Fibroblast of mammary gland (primary cell): ENCODE measurements around the gene FRMPD4.

ENCODE experiments used
- DNase-seq: peaks from one replicate; pipeline ENCODE4 v3.0.0-alpha.2; 2010; ENCODE audit warnings: low read depth
- H3K4me3 ChIP-seq: 2 replicates; pipeline ENCODE4 v1.5.1; 2011; ENCODE audit warnings: low read depth, mild to moderate bottlenecking, low read length, moderate library complexity; ENCODE audit not compliant: control insufficient read depth
- TF ChIP-seq, protein P1 (sequence below): conservative IDR thresholded peaks from 2 replicates; pipeline ENCODE4 v1.5.1; 2011; ENCODE audit warnings: low read depth, low read length, inconsistent platforms; ENCODE audit not compliant: control insufficient read depth, insufficient read depth

The FRMPD4 gene

DNA sequence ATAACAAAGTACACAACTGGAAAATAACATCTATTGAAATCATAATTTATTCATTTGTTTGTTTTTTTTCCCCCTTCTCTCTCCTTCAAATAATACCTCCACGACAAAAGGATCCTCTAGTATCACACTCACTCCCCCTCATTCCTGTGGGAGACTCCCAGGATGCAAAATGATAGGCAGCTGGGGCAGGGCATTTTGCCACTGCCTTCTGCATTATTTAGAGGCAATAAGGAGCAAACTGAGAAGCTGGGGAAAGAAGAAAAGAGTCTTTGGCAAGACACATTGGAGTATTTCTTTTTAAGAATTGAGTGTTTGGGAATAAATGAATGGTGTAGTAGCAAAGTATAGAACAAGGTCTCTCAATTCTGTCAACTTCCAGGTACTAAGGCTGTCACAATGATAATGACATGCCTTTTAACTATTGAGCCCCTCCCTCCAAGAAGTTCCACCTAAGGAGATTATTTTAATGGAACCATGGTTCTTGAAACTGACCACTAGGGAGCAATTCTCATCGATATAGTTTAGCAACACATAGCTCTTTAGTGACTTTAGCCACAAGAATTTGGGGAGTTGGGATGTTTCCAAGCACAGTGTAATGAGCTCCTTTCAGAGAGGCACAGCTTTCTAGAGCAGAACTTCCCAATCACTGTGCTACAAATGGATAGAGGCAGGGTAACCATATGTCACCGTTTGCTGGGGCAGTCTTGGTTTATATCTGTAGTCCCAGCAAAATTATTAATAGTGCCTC lies 303.3 kb downstream of the FRMPD4 start:
- TF ChIP-seq, protein P1, sequence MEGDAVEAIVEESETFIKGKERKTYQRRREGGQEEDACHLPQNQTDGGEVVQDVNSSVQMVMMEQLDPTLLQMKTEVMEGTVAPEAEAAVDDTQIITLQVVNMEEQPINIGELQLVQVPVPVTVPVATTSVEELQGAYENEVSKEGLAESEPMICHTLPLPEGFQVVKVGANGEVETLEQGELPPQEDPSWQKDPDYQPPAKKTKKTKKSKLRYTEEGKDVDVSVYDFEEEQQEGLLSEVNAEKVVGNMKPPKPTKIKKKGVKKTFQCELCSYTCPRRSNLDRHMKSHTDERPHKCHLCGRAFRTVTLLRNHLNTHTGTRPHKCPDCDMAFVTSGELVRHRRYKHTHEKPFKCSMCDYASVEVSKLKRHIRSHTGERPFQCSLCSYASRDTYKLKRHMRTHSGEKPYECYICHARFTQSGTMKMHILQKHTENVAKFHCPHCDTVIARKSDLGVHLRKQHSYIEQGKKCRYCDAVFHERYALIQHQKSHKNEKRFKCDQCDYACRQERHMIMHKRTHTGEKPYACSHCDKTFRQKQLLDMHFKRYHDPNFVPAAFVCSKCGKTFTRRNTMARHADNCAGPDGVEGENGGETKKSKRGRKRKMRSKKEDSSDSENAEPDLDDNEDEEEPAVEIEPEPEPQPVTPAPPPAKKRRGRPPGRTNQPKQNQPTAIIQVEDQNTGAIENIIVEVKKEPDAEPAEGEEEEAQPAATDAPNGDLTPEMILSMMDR = peak; percentile 32
- peak; percentile 90 for DNase-seq
- H3K4me3 ChIP-seq = no peak overlapping the region

DNA sequence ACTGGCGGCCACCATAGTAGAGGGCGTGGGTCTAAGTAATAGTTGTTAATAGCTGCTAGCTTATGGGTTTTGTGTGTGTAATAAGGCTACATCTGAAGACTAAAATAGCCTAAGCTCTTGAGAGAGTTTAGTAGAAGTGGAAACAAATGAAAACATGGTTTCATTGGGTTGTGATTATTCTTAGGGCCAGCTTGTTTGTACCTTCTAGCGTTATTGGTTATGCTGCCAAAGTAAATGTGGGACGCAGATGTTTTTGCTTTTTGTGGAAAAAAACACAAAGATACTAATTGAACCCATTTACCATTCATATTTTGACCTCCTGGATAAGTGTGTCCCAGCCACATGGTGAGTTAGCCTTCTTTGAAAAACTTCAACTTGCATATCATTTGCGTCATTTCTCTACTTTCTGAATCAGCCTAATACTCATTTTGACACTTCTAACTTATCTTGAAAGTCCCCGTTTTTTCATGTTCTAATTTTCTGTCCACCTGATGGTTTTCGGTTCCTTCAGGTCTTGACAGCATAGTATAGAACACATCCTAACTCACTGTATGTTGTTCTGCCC lies 305.3 kb downstream of the FRMPD4 start:
- no peak for DNase-seq
- H3K4me3 ChIP-seq = no peak overlapping the region
- TF ChIP-seq, protein P1 = no peak

DNA sequence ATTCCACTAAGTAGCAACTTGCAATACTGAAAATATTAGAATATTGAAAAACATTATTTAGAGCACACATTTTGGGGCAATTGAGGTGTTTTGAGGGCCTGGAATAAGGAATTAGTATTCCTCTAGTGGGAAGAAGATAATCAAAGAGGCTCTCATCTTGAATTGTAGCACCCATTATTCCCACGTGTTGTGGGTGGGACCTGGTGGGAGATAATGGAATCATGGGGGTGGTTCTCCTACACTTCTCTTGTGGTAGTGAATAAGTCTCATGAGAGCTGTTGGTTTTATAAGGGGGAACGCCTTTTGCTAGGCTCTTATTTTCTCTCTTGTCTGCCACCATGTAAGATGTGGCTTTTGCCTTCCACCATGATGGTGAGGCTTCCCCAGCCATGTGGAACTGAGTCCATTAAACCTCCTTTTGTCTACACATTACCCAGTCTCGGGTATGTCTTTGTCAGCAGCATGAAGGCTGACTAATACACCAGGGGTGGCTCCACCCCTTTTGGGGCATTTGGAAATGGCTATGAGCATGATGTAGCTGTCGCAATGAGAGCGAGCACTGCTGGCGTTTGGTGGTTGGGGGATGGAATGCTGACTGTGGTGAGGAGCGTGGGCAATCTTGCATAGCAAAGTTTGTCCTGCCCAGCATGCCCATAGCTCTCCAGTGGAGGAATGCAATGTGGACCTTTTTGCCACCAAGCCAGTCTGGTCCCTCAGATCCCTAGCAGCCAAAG lies 308.2 kb downstream of the FRMPD4 start:
- peak; percentile 81 for DNase-seq
- TF ChIP-seq, protein P1 = no peak

DNA sequence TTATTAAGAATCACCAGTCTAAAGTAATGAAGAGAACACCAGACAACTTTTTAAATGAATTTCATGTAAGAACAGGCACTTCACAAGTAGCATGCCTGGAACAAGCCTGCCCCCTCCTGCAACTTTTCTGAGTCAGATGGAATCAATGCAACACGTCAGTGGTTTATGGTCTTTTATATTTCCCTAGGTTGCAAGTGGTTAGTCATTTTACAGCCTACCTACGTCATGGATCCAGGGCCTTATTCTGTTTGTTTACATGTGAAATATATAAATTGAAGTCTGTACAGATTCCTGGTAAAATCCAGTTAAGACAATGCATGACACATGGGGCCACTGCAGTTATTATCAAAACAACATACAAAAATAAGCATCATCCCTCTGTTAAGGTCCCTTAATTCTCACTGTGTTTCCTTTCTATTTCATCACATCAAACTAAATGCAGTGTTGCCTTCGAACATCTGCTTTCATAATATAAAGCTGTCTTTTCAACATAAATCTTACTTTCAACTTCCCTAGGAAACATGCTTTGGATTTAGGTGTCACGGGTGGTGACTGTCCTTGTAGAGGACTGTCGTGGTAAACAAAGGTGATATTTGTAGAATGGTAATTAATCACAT lies 309.3 kb downstream of the FRMPD4 start:
- H3K4me3 ChIP-seq = no peak overlapping the region
- TF ChIP-seq, protein P1 = peak; percentile 32
- DNase-seq = peak; percentile 93

More for the DNA sequence above, 308.2 kb downstream of the FRMPD4 start:
- H3K4me3 ChIP-seq = no peak overlapping the region

DNA sequence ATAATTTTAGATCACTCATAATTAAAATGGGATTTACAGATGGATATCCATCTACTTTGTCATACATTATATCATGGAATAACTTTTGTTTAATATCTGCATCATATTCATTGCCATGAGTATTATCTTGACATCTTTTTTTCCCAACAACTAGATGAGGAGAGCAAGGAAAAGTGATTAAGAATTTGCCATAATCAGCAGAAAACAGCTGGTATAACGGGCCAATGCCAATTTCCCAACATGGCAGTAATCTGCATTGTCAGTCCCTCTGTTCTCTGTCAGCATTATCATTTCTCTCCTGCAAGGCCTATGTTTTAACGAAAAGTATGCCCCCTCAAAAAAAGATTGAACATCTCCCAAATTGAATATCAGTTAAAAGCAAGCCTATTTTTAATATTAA lies 314.0 kb downstream of the FRMPD4 start:
- no peak overlapping the region for H3K4me3 ChIP-seq
- DNase-seq = no peak
- TF ChIP-seq, protein P1 = no peak

DNA sequence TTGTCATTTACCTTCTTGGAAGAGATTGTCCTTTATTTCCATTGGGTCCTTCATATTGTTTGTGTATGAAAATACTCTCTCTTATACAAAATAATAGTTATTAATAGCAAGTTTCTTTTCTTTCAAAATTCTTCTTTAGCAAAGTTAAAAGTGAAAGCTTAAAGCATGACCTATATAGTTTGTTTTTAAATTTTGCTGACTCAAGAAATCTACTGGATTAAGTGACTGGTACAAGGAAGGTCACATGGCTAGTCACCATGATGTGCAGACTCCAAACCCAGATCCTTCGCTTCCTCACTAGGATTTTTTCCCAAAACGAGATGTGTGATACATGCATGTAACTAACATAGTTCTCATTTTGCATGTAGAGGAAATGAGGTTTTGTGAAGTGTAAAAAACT lies 322.7 kb downstream of the FRMPD4 start:
- no peak for DNase-seq
- TF ChIP-seq, protein P1 = no peak
- H3K4me3 ChIP-seq = no peak overlapping the region
